ENCODE results near the gene CDK5RAP1.

DNA sequence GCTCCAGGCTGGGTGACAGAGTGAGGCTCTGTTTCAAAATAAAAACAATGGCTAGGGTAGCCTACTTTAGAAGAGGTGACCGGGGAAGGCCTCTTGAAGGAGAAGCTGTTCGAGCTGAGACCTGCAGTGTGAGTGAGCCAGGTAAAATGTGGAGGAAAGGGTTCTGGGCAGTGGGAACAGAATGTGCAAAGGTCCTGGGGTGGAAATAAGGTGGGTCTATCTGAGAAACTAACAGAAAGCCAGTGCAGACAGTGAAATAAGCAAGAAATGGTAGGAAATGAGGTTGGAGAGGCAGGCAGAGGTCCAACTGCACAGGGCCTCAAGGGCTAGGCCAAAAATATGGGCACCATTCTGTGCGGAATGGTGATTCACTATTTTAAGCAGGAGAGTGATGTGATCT lies 64.9 kb downstream of the CDK5RAP1 start:
- TF ChIP-seq, protein P1, sequence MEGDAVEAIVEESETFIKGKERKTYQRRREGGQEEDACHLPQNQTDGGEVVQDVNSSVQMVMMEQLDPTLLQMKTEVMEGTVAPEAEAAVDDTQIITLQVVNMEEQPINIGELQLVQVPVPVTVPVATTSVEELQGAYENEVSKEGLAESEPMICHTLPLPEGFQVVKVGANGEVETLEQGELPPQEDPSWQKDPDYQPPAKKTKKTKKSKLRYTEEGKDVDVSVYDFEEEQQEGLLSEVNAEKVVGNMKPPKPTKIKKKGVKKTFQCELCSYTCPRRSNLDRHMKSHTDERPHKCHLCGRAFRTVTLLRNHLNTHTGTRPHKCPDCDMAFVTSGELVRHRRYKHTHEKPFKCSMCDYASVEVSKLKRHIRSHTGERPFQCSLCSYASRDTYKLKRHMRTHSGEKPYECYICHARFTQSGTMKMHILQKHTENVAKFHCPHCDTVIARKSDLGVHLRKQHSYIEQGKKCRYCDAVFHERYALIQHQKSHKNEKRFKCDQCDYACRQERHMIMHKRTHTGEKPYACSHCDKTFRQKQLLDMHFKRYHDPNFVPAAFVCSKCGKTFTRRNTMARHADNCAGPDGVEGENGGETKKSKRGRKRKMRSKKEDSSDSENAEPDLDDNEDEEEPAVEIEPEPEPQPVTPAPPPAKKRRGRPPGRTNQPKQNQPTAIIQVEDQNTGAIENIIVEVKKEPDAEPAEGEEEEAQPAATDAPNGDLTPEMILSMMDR (IDR thresholded peaks at IDR 0.05), result no peak
- no peak for TF ChIP-seq POLR2A (IDR thresholded peaks at IDR 0.05)

Data from heart left ventricle (tissue), 13 donors.